Ishikawa (cell line): ENCODE measurements around the gene RIPK4.

Experiments used
- CEBPB ChIP-seq: IDR thresholded peaks from 2 replicates; pipeline ENCODE4 v1.6.1; 2012
- CREB1 ChIP-seq: IDR thresholded peaks from 2 replicates; pipeline ENCODE4 v1.6.1; 2012; ENCODE audit warnings: low read depth
- EGR1 ChIP-seq: IDR thresholded peaks from 2 replicates; pipeline ENCODE4 v1.6.1; 2012
- EP300 ChIP-seq: IDR thresholded peaks from 2 replicates; pipeline ENCODE4 v1.6.1; 2012; ENCODE audit warnings: borderline replicate concordance
- FOXM1 ChIP-seq: IDR thresholded peaks from 2 replicates; pipeline ENCODE4 v1.6.1; 2012; ENCODE audit warnings: low read depth, borderline replicate concordance
- MAX ChIP-seq: IDR thresholded peaks from 2 replicates; pipeline ENCODE4 v1.6.1; 2012
- NFIC ChIP-seq: IDR thresholded peaks from 2 replicates; pipeline ENCODE4 v1.6.1; 2012
- RAD21 ChIP-seq: IDR thresholded peaks from 2 replicates; pipeline ENCODE4 v1.6.1; 2012; ENCODE audit warnings: low read depth
- REST ChIP-seq: IDR thresholded peaks from 2 replicates; pipeline ENCODE4 v1.6.1; 2012; ENCODE audit warnings: low read depth, mild to moderate bottlenecking
- TAF1 ChIP-seq: IDR thresholded peaks from 2 replicates; pipeline ENCODE4 v1.6.1; 2012; ENCODE audit warnings: low read depth, mild to moderate bottlenecking
- TEAD4 ChIP-seq: IDR thresholded peaks from 2 replicates; pipeline ENCODE4 v1.6.1; 2012
- USF1 ChIP-seq: IDR thresholded peaks from 2 replicates; pipeline ENCODE4 v1.6.1; 2012
- YY1 ChIP-seq: IDR thresholded peaks from 2 replicates; pipeline ENCODE4 v1.6.1; 2012; ENCODE audit warnings: low read depth
- ZBTB7A ChIP-seq: IDR thresholded peaks from 2 replicates; pipeline ENCODE4 v1.6.1; 2012; ENCODE audit warnings: low read depth

GRCh38 chr21:41801321-41802197 lies 34.7 kb upstream of the RIPK4 start:
- no peak for TF ChIP-seq REST
- no peak for TF ChIP-seq RAD21
- TF ChIP-seq TEAD4: no peak
- TF ChIP-seq CEBPB: no peak
- TF ChIP-seq EP300: no peak
- TF ChIP-seq CREB1: no peak
- TF ChIP-seq NFIC: no peak
- no peak for TF ChIP-seq TAF1
- no peak for TF ChIP-seq MAX
- TF ChIP-seq ZBTB7A: no peak
- TF ChIP-seq YY1: no peak
- no peak for TF ChIP-seq EGR1
- no peak for TF ChIP-seq USF1
- TF ChIP-seq FOXM1: no peak
